22Rv1 (cell line): ENCODE measurements around the gene DGUOK.

ENCODE experiments used
- CTCF ChIP-seq: fragments of 450-650 bp; IDR thresholded peaks from 2 replicates; pipeline ENCODE4 v1.5.1; 2017; ENCODE audit warnings: mild to moderate bottlenecking
- ZFX ChIP-seq: fragments of 450-650 bp; IDR thresholded peaks from 2 replicates; pipeline ENCODE4 v1.6.1; 2017; ENCODE audit warnings: antibody characterized with exemption, borderline replicate concordance

DNA sequence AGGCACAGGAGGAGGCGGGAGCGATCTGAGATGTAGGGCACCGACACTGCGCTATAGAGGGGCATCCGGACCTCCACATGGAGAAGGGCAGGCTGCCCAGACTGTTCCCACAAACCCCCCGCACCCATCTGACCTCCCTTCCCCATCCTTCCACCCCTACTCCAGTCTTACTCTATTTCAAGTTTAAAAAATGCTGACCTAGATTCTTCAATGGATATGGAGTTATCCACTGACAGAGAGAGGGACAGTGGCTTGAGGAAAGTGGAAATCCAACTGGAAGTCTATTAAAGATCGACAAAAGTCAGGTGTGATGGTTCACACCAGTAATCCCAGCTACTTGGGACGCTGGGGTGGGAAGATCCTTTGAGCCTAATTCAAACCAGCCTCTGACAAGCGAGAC is 5.1 kb upstream of the DGUOK start:
- TF ChIP-seq CTCF (no peak), ZFX (no peak)
